Glomerular endothelial cell (primary cell): Measurements from ENCODE around the gene DHRSX. TPM values are rescaled to one million over a fixed set of nuclear protein-coding genes. Genes with fewer than 3 reads are reported as not detected.
"Not testable (repeated sequence)": the region's sequence is repeated elsewhere in the genome, so short reads cannot be mapped to it uniquely, and the experiment has no call there.

Source experiments
- DNase-seq: peaks from one replicate; pipeline ENCODE4 v3.0.0-alpha.2; 2011; ENCODE audit warnings: low read depth, low spot score; ENCODE audit errors: extremely low read depth
- total RNA-seq: library from RNA; depleted of rRNA; stranded (reverse); fragments of >200 nt; gene quantifications from 2 replicates; pipeline ENCODE4 v1.2.3, GENCODE V29; 2015

DHRSX gene
- total RNA-seq, 1 donor from 2014 or later: 22.5 TPM

- no peak for DNase-seq
Measured at GRCh38 chrX:2434270-2435163, 66.3 kb downstream of the DHRSX start.

GRCh38 chrX:2432298-2432863, 68.4 kb downstream of the DHRSX start:
- DNase-seq: no peak

GRCh38 chrX:2430265-2430825, 70.4 kb downstream of the DHRSX start:
- no peak for DNase-seq

- no peak for DNase-seq
Measured at GRCh38 chrX:2427737-2428136, 73.0 kb downstream of the DHRSX start.

- DNase-seq: no peak
Measured at GRCh38 chrX:2427147-2427546, 73.6 kb downstream of the DHRSX start.

- DNase-seq: no peak
Measured at GRCh38 chrX:2426289-2426882, 74.4 kb downstream of the DHRSX start.

GRCh38 chrX:2425286-2426071, 75.3 kb downstream of the DHRSX start:
- DNase-seq: no peak

GRCh38 chrX:2424317-2424716, 76.5 kb downstream of the DHRSX start:
- no peak for DNase-seq

- no peak for DNase-seq
Measured at GRCh38 chrX:2423899-2424298, 76.9 kb downstream of the DHRSX start.

GRCh38 chrX:2423282-2423681, 77.5 kb downstream of the DHRSX start:
- DNase-seq: no peak

- not testable (repeated sequence) for DNase-seq
Measured at GRCh38 chrX:2419418-2419817, 81.4 kb downstream of the DHRSX start.

- DNase-seq: no peak
Measured at GRCh38 chrX:2418000-2418399, 82.8 kb downstream of the DHRSX start.

GRCh38 chrX:2416851-2417604, 83.7 kb downstream of the DHRSX start:
- no peak for DNase-seq

GRCh38 chrX:2414384-2414783, 86.4 kb downstream of the DHRSX start:
- no peak for DNase-seq

- DNase-seq: no peak
Measured at GRCh38 chrX:2413969-2414368, 86.8 kb downstream of the DHRSX start.

GRCh38 chrX:2412131-2412530, 88.6 kb downstream of the DHRSX start:
- no peak for DNase-seq

- no peak for DNase-seq
Measured at GRCh38 chrX:2410279-2411020, 90.3 kb downstream of the DHRSX start.

GRCh38 chrX:2409796-2410195, 91.0 kb downstream of the DHRSX start:
- DNase-seq: no peak

GRCh38 chrX:2408856-2409255, 91.9 kb downstream of the DHRSX start:
- DNase-seq: no peak
